AG04450 (cell line): ENCODE results near the gene MSS51. TPM values are rescaled to one million over a fixed set of nuclear protein-coding genes. Genes with fewer than 3 reads are reported as not detected.

ENCODE experiments used
- CTCF ChIA-PET: fragments of 300-600, 350-600 bp; formaldehyde crosslinking; extraction: SDS; loops from one replicate; lab custom pipeline; 2022; ENCODE audit warnings: antibody characterized with exemption, inconsistent platforms; lab: Charles Lee
- POLR2A ChIA-PET: fragments of 350-600 bp; formaldehyde crosslinking; extraction: SDS; loops from one replicate; lab custom pipeline; 2021; ENCODE audit warnings: antibody characterized with exemption, inconsistent platforms; lab: Yijun Ruan, JAX
- DNase-seq: peaks from one replicate; pipeline ENCODE4 v3.0.0-alpha.2; 2011; ENCODE audit warnings: low read depth, low spot score
- H3K27ac ChIP-seq: one replicate; pipeline ENCODE4 v1.5.1; 2012; ENCODE audit warnings: low read depth, low read length, control low read depth
- H3K27me3 ChIP-seq: one replicate; pipeline ENCODE4 v1.6.0; 2012; ENCODE audit warnings: low read length; ENCODE audit not compliant: control insufficient read depth, insufficient read depth
- H3K4me3 ChIP-seq: 2 replicates; pipeline ENCODE4 v1.5.1; 2011; ENCODE audit warnings: mild to moderate bottlenecking, low read depth, low read length, control low read depth
- H3K9me3 ChIP-seq: 2 replicates; pipeline ENCODE4 v1.5.1; 2012; ENCODE audit warnings: low read length; ENCODE audit not compliant: control insufficient read depth, insufficient read depth
- polyA minus RNA-seq: library from RNA; depleted of rRNA, polyadenylated mRNA; stranded (reverse); fragments of >200 nt; gene quantifications from 2 replicates; pipeline ENCODE4 v1.2.3, GENCODE V29; 2011; rRNA and poly(A)+ RNA removed
- polyA plus RNA-seq: library from polyadenylated mRNA; depleted of rRNA; stranded (reverse); fragments of >200 nt; gene quantifications from 2 replicates; pipeline ENCODE4 v1.2.3, GENCODE V29; 2011; rRNA removed
- TF ChIP-seq, protein P1 (sequence below): IDR thresholded peaks from 2 replicates; pipeline ENCODE4 v1.5.1; 2011; ENCODE audit warnings: low read depth, low read length, control low read depth, inconsistent platforms

Gene MSS51
- 1.2 and 1.4 TPM in 2 replicates for polyA plus RNA-seq
- 2.2 and 2.7 TPM in 2 replicates for polyA minus RNA-seq

DNA sequence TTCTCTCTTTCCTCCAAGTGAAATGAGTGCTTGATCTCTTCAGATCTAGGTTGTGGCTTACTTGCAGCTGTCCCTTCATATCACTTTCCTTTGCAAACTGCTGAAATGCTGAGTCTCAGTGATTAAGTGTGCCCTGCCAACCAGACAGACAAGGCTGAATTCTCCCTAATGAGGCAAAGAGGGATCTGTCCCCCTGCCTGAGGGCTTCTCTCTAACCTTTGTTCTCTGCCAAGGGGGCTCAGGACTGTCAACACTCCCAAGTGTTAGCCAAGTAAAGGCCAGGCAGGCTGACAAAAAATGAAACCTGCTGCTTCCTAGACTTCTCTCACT, at the start of gene MSS51:
Gene MSS51 (minus strand): TSS at position 24 of the 330 bp plus-strand sequence. CDS start 5,277 bp downstream, outside the sequence.
- POLR2A ChIA-PET, result no interaction called here
- no peaks in the 10 kb centered on the region for H3K27me3 ChIP-seq
- no peak within 1 kb of the TSS for H3K4me3 ChIP-seq
- CTCF ChIA-PET, result no interaction called here
- H3K9me3 ChIP-seq, result no peaks in the 10 kb centered on the region
- no peak for DNase-seq
- TF ChIP-seq, protein P1, sequence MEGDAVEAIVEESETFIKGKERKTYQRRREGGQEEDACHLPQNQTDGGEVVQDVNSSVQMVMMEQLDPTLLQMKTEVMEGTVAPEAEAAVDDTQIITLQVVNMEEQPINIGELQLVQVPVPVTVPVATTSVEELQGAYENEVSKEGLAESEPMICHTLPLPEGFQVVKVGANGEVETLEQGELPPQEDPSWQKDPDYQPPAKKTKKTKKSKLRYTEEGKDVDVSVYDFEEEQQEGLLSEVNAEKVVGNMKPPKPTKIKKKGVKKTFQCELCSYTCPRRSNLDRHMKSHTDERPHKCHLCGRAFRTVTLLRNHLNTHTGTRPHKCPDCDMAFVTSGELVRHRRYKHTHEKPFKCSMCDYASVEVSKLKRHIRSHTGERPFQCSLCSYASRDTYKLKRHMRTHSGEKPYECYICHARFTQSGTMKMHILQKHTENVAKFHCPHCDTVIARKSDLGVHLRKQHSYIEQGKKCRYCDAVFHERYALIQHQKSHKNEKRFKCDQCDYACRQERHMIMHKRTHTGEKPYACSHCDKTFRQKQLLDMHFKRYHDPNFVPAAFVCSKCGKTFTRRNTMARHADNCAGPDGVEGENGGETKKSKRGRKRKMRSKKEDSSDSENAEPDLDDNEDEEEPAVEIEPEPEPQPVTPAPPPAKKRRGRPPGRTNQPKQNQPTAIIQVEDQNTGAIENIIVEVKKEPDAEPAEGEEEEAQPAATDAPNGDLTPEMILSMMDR, result no peak
- no peak within 1 kb of the TSS for H3K27ac ChIP-seq

DNA sequence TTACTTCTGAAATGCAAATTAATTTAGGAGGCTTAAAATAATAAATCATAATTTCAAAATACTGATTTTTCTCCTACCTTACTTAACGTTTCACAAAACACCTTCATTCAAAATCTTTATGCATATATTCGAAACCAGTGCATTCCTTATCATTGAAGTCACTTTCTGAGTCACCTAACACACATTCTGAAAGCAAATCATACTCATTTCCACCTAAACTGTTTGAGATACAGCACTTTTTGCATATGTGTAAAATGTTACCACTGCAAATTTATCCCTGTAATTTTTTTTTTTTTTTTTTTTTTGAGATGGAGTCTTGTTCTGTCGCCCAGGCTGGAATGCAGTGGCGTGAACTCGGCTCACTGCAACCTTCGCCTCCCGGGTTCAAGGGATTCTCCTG, 46.8 kb upstream of the MSS51 start:
- DNase-seq, result no peak
- TF ChIP-seq, protein P1, result no peak
- Histone ChIP-seq H3K9me3 (no peaks in the 10 kb centered on the region), H3K4me3 (no peak overlapping the region), H3K27ac (no peak overlapping the region), H3K27me3 (no peaks in the 10 kb centered on the region)
- CTCF ChIA-PET, result no interaction called here
- POLR2A ChIA-PET, result interaction anchor here (0.7 kb wide), 1 partner anchor 1291 kb away, joined by 6 read pairs; no protein-coding TSS in a partner anchor

DNA sequence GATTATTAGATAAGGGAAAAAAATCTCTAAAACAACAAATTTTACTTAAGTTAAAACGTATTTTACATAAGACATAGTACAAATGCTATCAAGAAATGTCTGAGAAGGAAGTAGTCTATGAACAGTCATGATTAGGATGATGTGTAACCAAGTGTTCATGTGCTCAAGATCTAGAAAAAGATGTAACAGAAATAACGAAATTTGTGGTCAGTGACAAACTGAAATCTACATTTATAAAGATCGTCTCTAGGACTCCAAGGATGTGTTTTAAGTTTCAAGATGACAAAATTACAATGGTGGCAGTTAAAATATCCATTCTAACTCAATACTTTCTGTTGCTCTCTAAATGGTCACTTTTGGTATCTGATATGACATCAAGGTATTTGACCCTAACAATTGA, 45.3 kb upstream of the MSS51 start:
- Histone ChIP-seq H3K4me3 (no peak overlapping the region), H3K27me3 (no peaks in the 10 kb centered on the region), H3K27ac (no peak overlapping the region), H3K9me3 (no peaks in the 10 kb centered on the region)
- no peak for DNase-seq
- ChIA-PET CTCF (no interaction called here), POLR2A (interaction anchor here (0.7 kb wide), 1 partner anchor 367 kb away, joined by 3 read pairs; no protein-coding TSS in a partner anchor)
- TF ChIP-seq, protein P1, result no peak

DNA sequence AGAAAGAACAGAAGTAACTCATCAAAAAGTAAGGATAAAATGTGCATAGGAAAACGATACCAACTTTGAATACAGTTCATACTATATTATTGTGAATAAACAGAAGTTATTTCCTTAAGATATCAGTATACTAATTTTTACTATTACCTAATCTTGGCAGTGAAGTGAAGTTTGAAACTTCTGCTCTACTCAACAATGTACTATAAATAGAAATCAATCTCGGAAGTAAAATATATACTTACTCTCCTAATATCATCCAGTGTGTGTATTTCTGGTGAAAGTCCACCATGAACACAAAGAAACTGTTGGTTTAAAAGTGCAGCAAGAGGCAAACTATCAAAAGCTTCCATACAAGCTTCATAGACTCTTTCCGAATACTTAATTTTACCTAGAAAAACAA, 37.9 kb upstream of the MSS51 start:
- POLR2A ChIA-PET, result no interaction called here
- CTCF ChIA-PET, result interaction anchor here (1.3 kb wide), 1 partner anchor 207 kb away, joined by 3 read pairs; no protein-coding TSS in a partner anchor
- Histone ChIP-seq H3K27me3 (no peaks in the 10 kb centered on the region), H3K9me3 (no peaks in the 10 kb centered on the region), H3K4me3 (no peak overlapping the region), H3K27ac (no peak overlapping the region)
- TF ChIP-seq, protein P1, result no peak
- DNase-seq, result no peak

DNA sequence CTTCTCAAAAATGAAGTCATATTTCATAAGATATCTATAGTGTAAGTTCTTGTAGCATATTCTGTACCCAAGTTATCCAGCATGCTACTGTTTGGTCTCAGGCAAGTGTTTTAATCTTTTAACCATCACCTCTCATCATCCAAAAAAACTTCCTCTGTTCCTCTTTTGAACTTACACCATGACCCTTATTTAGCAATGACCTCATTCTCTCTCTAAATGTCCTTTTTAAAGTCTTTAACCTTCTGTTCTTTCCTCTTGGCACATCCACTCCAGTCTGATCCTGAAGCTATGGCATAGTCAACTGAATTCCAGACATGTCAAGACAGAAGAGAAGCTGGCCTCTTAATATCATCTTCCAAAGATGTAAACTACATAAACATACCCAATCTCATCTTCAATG, 36.2 kb upstream of the MSS51 start:
- H3K9me3 ChIP-seq, result no peaks in the 10 kb centered on the region
- no peaks in the 10 kb centered on the region for H3K27me3 ChIP-seq
- ChIA-PET POLR2A (no interaction called here), CTCF (no interaction called here)
- H3K27ac ChIP-seq, result no peak overlapping the region
- no peak for DNase-seq
- H3K4me3 ChIP-seq, result no peak overlapping the region
- TF ChIP-seq, protein P1, result no peak
